K562 (cell line): ENCODE data around the gene FGF12. TPM values are rescaled to one million over a fixed set of nuclear protein-coding genes. Genes with fewer than 3 reads are reported as not detected.

Experiments
- ATAC-seq: fragments of 200-7000 bp; cut with Tn5 transposase; 3 replicates; pipeline ENCODE4 v1.9.1; 2020; ENCODE audit warnings: moderate library complexity
- BruUV-seq: library from RNA; stranded (reverse); fragments of 400-500 nt; replicated peaks from 2 replicates; lab custom pipeline; 2021; lab: Mats Ljungman, UMichigan
- CTCF ChIA-PET: fragments of 300-600 bp; formaldehyde crosslinking; extraction: SDS; loops from one replicate; lab custom pipeline; 2021; ENCODE audit warnings: low intra/inter-chr PET ratio; lab: Yijun Ruan, JAX
- POLR2A ChIA-PET: fragments of 300-600, 350-650 bp; sonication (Branson Sonifier 250); formaldehyde crosslinking; extraction: SDS; loops from one replicate; lab custom pipeline; 2021; ENCODE audit warnings: antibody characterized with exemption, inconsistent platforms; lab: Yijun Ruan, JAX
- DNase-seq, 4 experiments: peaks; one replicate each; pipeline versions ENCODE4 v3.0.0 to v3.0.0-alpha.2; 2011 to 2018; ENCODE audit warnings: low spot score in 3 of 4, mixed read lengths in 3 of 4; ENCODE audit errors: extremely low read depth in 1 of 4
- FAIRE-seq: peaks from 2 replicates; lab custom pipeline; 2011; peaks lifted over from hg19 to GRCh38; lab: Jason Lieb, UNC
- H2AFZ ChIP-seq: 2 replicates; pipeline ENCODE4 v1.6.0; 2011; ENCODE audit warnings: low read depth, low read length, control low read depth, inconsistent platforms
- H3K27ac ChIP-seq: fragments of 200-600 bp; 3 replicates; pipeline ENCODE4 v1.8.0; 2011; ENCODE audit warnings: low read depth, mild to moderate bottlenecking, control low read depth, inconsistent platforms, low read length, moderate library complexity, mixed read lengths; ENCODE audit errors: extremely low read depth
- H3K27me3 ChIP-seq, 2 experiments: fragments of 300-600 bp in 1 of 2; 2 replicates in 1 of 2; 3 replicates in 1 of 2; pipeline versions ENCODE4 v1.6.0 to v1.8.0; 2011; ENCODE audit warnings: inconsistent platforms in 2 of 2, low read length in 2 of 2, mild to moderate bottlenecking in 1 of 2, mixed read lengths in 1 of 2, moderate library complexity in 1 of 2; ENCODE audit not compliant: control insufficient read depth in 2 of 2, insufficient read depth in 2 of 2
- H3K36me3 ChIP-seq: fragments of 300-600 bp; 3 replicates; pipeline ENCODE4 v1.8.0; 2011; ENCODE audit warnings: mild to moderate bottlenecking, low read length, inconsistent platforms; ENCODE audit not compliant: control insufficient read depth, insufficient read depth
- H3K4me1 ChIP-seq, 2 experiments: fragments of 200-600 bp in 1 of 2; replicated peaks in 1 of 2; 2 replicates in 1 of 2; 3 replicates in 1 of 2; pipeline versions ENCODE4 v1.5.1 to v1.8.0; 2011; ENCODE audit warnings: inconsistent platforms in 2 of 2, low read length in 2 of 2, mild to moderate bottlenecking in 1 of 2, mixed read lengths in 1 of 2, moderate library complexity in 1 of 2; ENCODE audit not compliant: control insufficient read depth in 2 of 2, insufficient read depth in 2 of 2
- H3K4me2 ChIP-seq: 2 replicates; pipeline ENCODE4 v1.6.1; 2011; ENCODE audit warnings: low read length, control low read depth, inconsistent platforms, mixed read lengths; ENCODE audit not compliant: insufficient read depth
- H3K4me3 ChIP-seq: fragments of 200-600 bp; sonication (generic), shearing (Covaris generic); 2 replicates; pipeline ENCODE4 v1.5.1; 2016; ENCODE audit warnings: control low read depth, inconsistent platforms
- H3K79me2 ChIP-seq: fragments of 200-600 bp; 3 replicates; pipeline ENCODE4 v1.8.0; 2011; ENCODE audit warnings: low read length, inconsistent platforms; ENCODE audit not compliant: control insufficient read depth, insufficient read depth
- H3K9ac ChIP-seq, 2 experiments: 2 replicates each; pipeline versions ENCODE4 v1.6.0 to v1.6.1; 2011; ENCODE audit warnings: low read depth in 2 of 2, low read length in 2 of 2, control low read depth in 1 of 2, inconsistent platforms in 1 of 2, mild to moderate bottlenecking in 1 of 2, mixed read lengths in 1 of 2; ENCODE audit not compliant: insufficient read depth in 1 of 2
- H3K9me1 ChIP-seq: one replicate; pipeline ENCODE4 v1.6.0; 2011; ENCODE audit warnings: inconsistent platforms, mild to moderate bottlenecking, low read length, moderate library complexity; ENCODE audit not compliant: control insufficient read depth, insufficient read depth
- H3K9me3 ChIP-seq: replicated peaks from 2 replicates; pipeline ENCODE4 v1.5.1; 2011; ENCODE audit warnings: low read depth, low read length, inconsistent platforms; ENCODE audit not compliant: control insufficient read depth, insufficient read depth
- H4K20me1 ChIP-seq: replicated peaks from 2 replicates; pipeline ENCODE4 v1.6.1; 2011; ENCODE audit warnings: low read length, inconsistent platforms, mixed read lengths; ENCODE audit not compliant: control insufficient read depth, insufficient read depth
- ETV1 ChIP-seq: fragments of 450-650 bp; conservative IDR thresholded peaks from 2 replicates; pipeline ENCODE4 v1.6.1; 2016; ENCODE audit warnings: missing genetic modification characterization, control low read depth, low read depth, missing compliant biosample characterization
- ETV5 ChIP-seq: sonication (generic); formaldehyde crosslinking; IDR thresholded peaks from 2 replicates; pipeline ENCODE4 v1.4.0; 2020; ENCODE audit warnings: low read depth, mild to moderate bottlenecking, missing genetic modification reagents
- EWSR1 ChIP-seq: fragments of 450-650 bp; IDR thresholded peaks from 2 replicates; pipeline ENCODE4 v1.6.1; 2018; ENCODE audit warnings: borderline replicate concordance, mild to moderate bottlenecking, low read depth, moderate library complexity; ENCODE audit not compliant: partially characterized antibody
- HCFC1 ChIP-seq: IDR thresholded peaks from 2 replicates; pipeline ENCODE4 v1.6.1; 2012; ENCODE audit warnings: low read depth, low read length, improper control_type of control experiment
- HDAC6 ChIP-seq: IDR thresholded peaks from 2 replicates; pipeline ENCODE4 v1.6.1; 2012; ENCODE audit warnings: low read depth, mild to moderate bottlenecking, control low read depth, inconsistent platforms, low read length, moderate library complexity
- HNRNPUL1 ChIP-seq: fragments of 200-400 bp; formaldehyde crosslinking; IDR thresholded peaks from 2 replicates; pipeline ENCODE4 v1.6.1; 2017; ENCODE audit warnings: low read length
- HSF4 ChIP-seq: fragments of 250-450 bp; sonication (Bioruptor Pico); IDR thresholded peaks from 2 replicates; pipeline ENCODE4 v2.1.2; 2022; ENCODE audit warnings: mild to moderate bottlenecking, moderate library complexity, borderline replicate concordance
- JUN ChIP-seq, 2 experiments: sonication (generic) in 1 of 2; formaldehyde crosslinking in 1 of 2; IDR thresholded peaks; 2 replicates each; pipeline versions ENCODE4 v1.6.1 to v1.8.0; 2012 to 2022; ENCODE audit warnings: borderline replicate concordance in 2 of 2, mild to moderate bottlenecking in 2 of 2, improper control_type of control experiment in 1 of 2, low read depth in 1 of 2, low read length in 1 of 2, missing genetic modification reagents in 1 of 2
- MAFF ChIP-seq: IDR thresholded peaks from 2 replicates; pipeline ENCODE4 v1.6.1; 2012; ENCODE audit warnings: low read length, improper control_type of control experiment
- MTA1 ChIP-seq: fragments of 450-650 bp; IDR thresholded peaks from 2 replicates; pipeline ENCODE4 v1.6.1; 2017; ENCODE audit warnings: borderline replicate concordance
- NFRKB ChIP-seq: fragments of 450-650 bp; IDR thresholded peaks from 2 replicates; pipeline ENCODE4 v1.6.1; 2016; ENCODE audit warnings: low read depth
- SIX5 ChIP-seq, 2 experiments: IDR thresholded peaks; 2 replicates each; pipeline ENCODE4 v1.6.1; 2011; ENCODE audit warnings: low read length in 2 of 2, borderline replicate concordance in 1 of 2, low read depth in 1 of 2, mild to moderate bottlenecking in 1 of 2, moderate library complexity in 1 of 2; ENCODE audit not compliant: insufficient read depth in 1 of 2
- U2AF2 ChIP-seq: fragments of 200-400 bp; formaldehyde crosslinking; optimal IDR thresholded peaks from 2 replicates; pipeline ENCODE3; 2017; ENCODE audit warnings: low read depth, mild to moderate bottlenecking, low read length
- ZFX ChIP-seq: sonication (generic); formaldehyde crosslinking; IDR thresholded peaks from 2 replicates; pipeline ENCODE4 v1.8.0; 2022; ENCODE audit warnings: mild to moderate bottlenecking, missing genetic modification reagents, moderate library complexity
- ZNF124 ChIP-seq: sonication (generic); formaldehyde crosslinking; IDR thresholded peaks from 2 replicates; pipeline ENCODE4 v1.8.1; 2022; ENCODE audit warnings: missing genetic modification reagents
- ZNF316 ChIP-seq: fragments of 450-650 bp; IDR thresholded peaks from 2 replicates; pipeline ENCODE4 v1.6.1; 2016
- ZNF436 ChIP-seq: fragments of 250-450, 450-650 bp; sonication (Bioruptor Pico); formaldehyde crosslinking; IDR thresholded peaks from 2 replicates; pipeline ENCODE4 v1.7.0; 2020; ENCODE audit warnings: mild to moderate bottlenecking
- ZNF780A ChIP-seq: fragments of 250-450 bp; sonication (Bioruptor Pico); IDR thresholded peaks from 2 replicates; pipeline ENCODE4 v1.5.0; 2021; ENCODE audit warnings: mild to moderate bottlenecking
- WGBS: fragments of 100-300 bp; shearing (Covaris generic); methylation state at CpG from one replicate; pipeline ENCODE4 v1.1.6; 2016; ENCODE audit warnings: low coverage, mixed read lengths; ENCODE audit not compliant: insufficient coverage; ENCODE audit errors: missing lambda C conversion rate; 5-methylcytosine and 5-hydroxymethylcytosine counted together
- in situ Hi-C: fragments of 300-500 bp; cut with MboI; formaldehyde crosslinking; loops from 4 replicates; pipeline ENCODE4 v1.15.0; 2018; ENCODE audit warnings: inconsistent platforms, mixed read lengths
- intact Hi-C: fragments of 100-400 bp; cut with micrococcal nuclease; formaldehyde crosslinking; loops from 2 replicates; pipeline ENCODE4 v1.14.2; 2022
- polyA plus RNA-seq, 8 experiments: library from polyadenylated mRNA; depleted of rRNA in 4 of 8; stranded (reverse) in 5 of 8; unstranded in 3 of 8; fragments of >200 nt; fragmentation: Nextera tagmentation in 2 of 8; fragmentation: Illumina TruSeq in 1 of 8; extraction: Ambion mirVana in 2 of 8; extraction: Trizol in 1 of 8; gene quantifications; 2 replicates each; pipeline versions ENCODE4 v1.2.1 to v1.2.3, GENCODE V29; 2011 to 2014; ENCODE audit warnings: inconsistent platforms in 1 of 8, missing spikeins in 1 of 8
- total RNA-seq, 7 experiments: library from RNA; depleted of rRNA in 6 of 7; stranded (reverse); fragments of >200 nt in 6 of 7; fragmentation: Illumina TruSeq in 2 of 7; extraction: Trizol in 2 of 7; gene quantifications; 2 replicates each; pipeline versions ENCODE4 v1.2.1 to v1.2.3, GENCODE V29; 2011 to 2021; ENCODE audit warnings: low replicate concordance in 1 of 7

The FGF12 gene
- total and polyA plus RNA-seq, 9 of the 15 experiments (the other 6 are each of a cell fraction or from before 2014, with no cell fraction given), result not detected

DNA sequence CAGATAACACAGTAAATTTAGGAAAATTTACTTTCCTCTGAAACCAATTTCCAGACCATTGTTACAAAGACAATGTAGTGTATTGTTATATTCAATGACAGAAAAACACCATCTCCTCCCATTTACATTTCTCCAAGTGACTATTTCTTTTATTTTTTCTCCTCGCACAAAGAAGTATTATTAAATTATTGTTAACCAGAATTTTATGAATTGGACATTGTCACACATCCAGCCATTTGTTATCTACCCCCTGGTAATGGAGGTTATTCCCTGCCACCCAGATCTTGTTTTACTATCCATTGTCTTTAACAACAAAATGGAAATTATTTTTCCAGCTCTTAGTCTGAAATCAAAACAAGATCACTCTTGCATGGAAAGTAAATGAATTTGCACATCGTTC, 511.3 kb downstream of the FGF12 start (continued):
- no peak for TF ChIP-seq ZNF124
- no peak for TF ChIP-seq EWSR1
- no peak for TF ChIP-seq ETV5 (CRISPR knock-in tag)
- TF ChIP-seq SIX5 (IDR thresholded peaks at IDR 0.05; ENCODE audit: borderline replicate concordance in 1 of 2, insufficient read depth in 1 of 2, low read depth in 1 of 2, low read length in 2 of 2), result no peak
- no peak for TF ChIP-seq ETV1 (tag)
- TF ChIP-seq MAFF, result no peak
- TF ChIP-seq MTA1, result no peak

DNA sequence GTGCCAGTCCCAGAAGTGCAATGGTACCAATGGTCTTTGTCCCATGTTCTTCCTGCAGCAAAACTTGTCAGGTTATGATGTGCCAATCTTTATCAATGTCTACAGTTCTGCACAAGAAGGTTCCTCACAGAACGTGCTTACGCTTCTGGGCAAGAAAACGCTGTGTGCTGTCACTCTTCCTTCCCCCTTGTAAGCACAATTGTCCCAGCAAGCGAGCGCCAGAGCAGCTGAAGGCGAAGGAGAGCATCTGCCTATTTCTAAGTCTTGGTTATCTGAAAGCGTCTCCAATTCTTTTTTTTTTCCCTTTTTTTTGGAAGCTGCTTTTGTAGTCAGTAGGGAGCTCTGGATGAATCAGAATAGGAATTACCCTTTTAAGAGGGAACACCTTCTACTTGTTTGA, 514.4 kb downstream of the FGF12 start:
- no peaks in the 10 kb centered on the region for H4K20me1 ChIP-seq
- H3K36me3 ChIP-seq, result no peaks in the 10 kb centered on the region
- TF ChIP-seq ZNF780A (CRISPR knock-in tag) (no peak), HNRNPUL1 (no peak), HDAC6 (no peak), JUN (IDR thresholded peaks at IDR 0.05; ENCODE audit: borderline replicate concordance, low read depth, low read length) (no peak), JUN (CRISPR knock-in tag; IDR thresholded peaks at IDR 0.05; ENCODE audit: borderline replicate concordance) (no peak), ZFX (CRISPR knock-in tag) (no peak), NFRKB (no peak), ZNF316 (no peak), HCFC1 (no peak), HSF4 (no peak), U2AF2 (no peak), ZNF436 (CRISPR knock-in tag) (no peak)
- no peaks in the 10 kb centered on the region for H3K9me1 ChIP-seq
- H3K79me2 ChIP-seq, result no peaks in the 10 kb centered on the region
- H3K27me3 ChIP-seq, result no peaks in the 10 kb centered on the region
- FAIRE-seq (no peak), DNase-seq (no peak), ATAC-seq (no peak)
- BruUV-seq, result no TSS peak
- no peak overlapping the region for H3K4me3 ChIP-seq
- H2AFZ ChIP-seq, result no peak overlapping the region
- no peaks in the 10 kb centered on the region for H3K4me1 ChIP-seq
- no peak overlapping the region for H3K9ac ChIP-seq
- in situ Hi-C loops, result no loop called here
- H3K27ac ChIP-seq, result no peak overlapping the region
- H3K4me2 ChIP-seq, result no peak overlapping the region
- 4% methylated on average over 7 of the region's 7 CpGs for WGBS
- ChIA-PET POLR2A (no interaction called here), CTCF (no interaction called here)
- no peaks in the 10 kb centered on the region for H3K9me3 ChIP-seq
- intact Hi-C loops, result no loop called here
